Sciatic nerve (tissue), 2 donors: ENCODE data around the gene EXOSC3. TPM values are rescaled to one million over a fixed set of nuclear protein-coding genes. Genes with fewer than 3 reads are reported as not detected.
"Not testable (repeated sequence)": the region's sequence is repeated elsewhere in the genome, so short reads cannot be mapped to it uniquely, and the experiment has no call there.

Experiments
- ATAC-seq: fragments of 200-7000 bp; cut with Tn5 transposase; one replicate; pipeline ENCODE4 v1.9.1; 2020; ENCODE audit warnings: mild to moderate bottlenecking, moderate library complexity
- DNase-seq: peaks from one replicate; pipeline ENCODE4 v3.0.0-alpha.2; 2020; ENCODE audit warnings: low spot score
- intact Hi-C: fragments of 100-400 bp; cut with DNase I; formaldehyde crosslinking; loops from one replicate; pipeline ENCODE4 v1.14.2; 2022
- total RNA-seq: library from RNA; stranded (reverse); fragmentation: NEBNext Ultra II Directional; extraction: Animal tissue kit (Norgen Biotek cat#: 25700); gene quantifications from one replicate; pipeline ENCODE4 v1.2.1, GENCODE V29; 2021
- donor health status: DM: no; HTN: no; CAD: no.
- donor health status: DM: no; HTN: no; CAD: no.

The EXOSC3 gene
- 28.0 TPM for total RNA-seq

- intact Hi-C loops, result no loop called here
- peak; percentile 92 for DNase-seq
- peak; percentile 98 for ATAC-seq
Measured at GRCh38 chr9:37784616-37785483, at the start of gene EXOSC3. Gene EXOSC3 (minus strand): TSS chr9:37785064. CDS start chr9:37785044, 20 bp downstream.

DNA sequence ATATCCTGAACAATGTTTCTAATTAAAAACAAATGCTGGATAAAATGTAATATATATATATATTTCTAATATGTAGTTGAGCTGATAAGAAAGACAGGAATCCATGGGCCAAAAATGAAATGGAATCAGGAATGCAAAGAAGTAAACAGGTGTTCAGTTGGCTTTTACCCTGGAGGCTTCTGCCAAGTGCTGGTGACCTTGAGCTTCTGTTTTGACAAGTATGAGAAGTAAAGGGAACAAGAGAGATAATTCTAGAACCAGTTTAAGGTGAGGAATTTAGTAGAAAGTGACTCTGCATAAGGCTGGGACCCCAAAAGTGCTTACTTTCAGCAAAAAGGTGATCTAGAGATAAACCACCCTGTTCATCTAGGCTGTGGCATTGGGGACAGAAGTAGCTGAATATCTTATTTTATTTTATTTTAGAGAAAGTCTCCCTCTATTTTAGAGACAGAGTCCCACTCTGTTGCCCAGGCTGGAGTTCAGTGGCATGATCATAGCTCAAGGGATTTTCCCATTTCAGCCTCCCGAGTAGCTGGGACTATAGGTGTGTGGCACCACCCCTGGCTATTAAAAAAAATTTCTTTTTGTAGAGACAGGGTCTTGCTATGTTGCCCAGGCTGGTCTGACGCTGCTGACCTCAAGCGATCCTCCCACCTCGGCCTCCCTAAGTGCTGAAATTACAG lies 42.8 kb upstream of the EXOSC3 start:
- intact Hi-C loops, result no loop called here
- DNase-seq (no peak), ATAC-seq (no peak)

- ATAC-seq, intact Hi-C loops, DNase-seq: not testable (repeated sequence)
Measured at GRCh38 chr9:37825174-37825573, 40.3 kb upstream of the EXOSC3 start.

DNA sequence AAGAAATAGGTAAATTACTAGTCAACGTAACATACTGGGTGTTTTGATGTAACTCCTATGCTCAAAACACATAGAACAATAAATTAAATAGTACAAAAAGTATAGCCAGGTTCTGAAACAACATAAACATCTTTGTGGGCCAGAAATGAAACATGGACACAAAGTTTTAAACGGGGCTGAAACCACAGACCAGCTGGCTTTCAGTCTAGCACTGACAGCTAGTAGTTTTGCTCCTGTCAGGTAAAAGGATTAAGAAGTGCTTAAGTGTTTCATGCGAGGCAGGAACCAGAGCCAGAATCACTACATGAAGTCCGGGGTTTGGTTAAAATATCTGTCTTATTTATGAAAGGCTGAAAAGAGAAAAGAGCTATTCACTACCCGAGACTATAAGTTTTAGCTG lies 35.3 kb upstream of the EXOSC3 start:
- DNase-seq (no peak), ATAC-seq (no peak)
- intact Hi-C loops, result no loop called here

DNA sequence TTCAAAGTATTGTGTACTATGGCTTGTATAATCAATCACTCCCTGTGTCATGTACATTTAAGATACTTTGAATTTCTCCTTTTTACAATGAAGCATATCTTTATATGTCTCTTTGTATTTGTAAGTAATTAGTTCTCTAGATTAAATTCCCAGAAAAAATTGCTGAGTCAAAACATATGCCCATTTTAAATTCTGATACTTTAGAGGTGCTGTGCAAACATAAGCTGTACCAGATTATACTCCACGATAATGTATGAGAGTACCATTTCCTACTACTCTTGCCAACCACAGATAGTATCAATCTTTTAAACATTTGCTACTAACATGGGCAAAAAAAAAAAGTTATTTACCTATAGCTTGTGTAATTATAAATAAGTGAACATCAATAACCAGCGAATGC lies 34.0 kb upstream of the EXOSC3 start:
- DNase-seq (no peak), ATAC-seq (no peak)
- intact Hi-C loops, result no loop called here

DNA sequence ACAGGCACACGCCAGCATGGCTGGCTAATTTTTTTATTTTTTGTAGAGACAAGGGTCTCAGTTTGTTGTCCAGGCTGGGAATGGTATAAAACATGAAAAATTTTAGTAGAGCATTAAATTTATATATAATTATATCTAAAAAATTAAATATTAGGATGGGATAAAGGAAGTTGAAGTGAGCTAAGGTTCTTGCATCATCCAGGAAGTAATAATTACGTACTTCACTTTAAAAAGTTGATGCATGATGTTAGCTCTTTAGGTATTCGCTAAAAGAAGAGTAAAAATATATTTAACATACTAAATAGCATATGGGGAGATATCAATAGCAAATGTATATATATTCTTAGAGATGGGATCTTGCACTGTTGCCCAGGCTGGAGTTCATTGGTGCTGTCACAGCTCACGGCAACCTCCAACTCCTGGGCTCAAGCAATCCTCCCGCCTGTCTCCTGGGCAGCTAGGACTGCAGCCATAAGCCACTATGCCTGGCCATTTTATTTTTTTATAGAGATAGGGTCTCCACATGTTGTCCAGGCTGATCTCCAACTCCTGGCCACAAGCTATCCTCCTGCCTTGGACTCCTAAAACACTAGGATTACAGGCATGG lies 28.0 kb upstream of the EXOSC3 start:
- no peak for ATAC-seq
- DNase-seq, result no peak
- intact Hi-C loops, result no loop called here

DNA sequence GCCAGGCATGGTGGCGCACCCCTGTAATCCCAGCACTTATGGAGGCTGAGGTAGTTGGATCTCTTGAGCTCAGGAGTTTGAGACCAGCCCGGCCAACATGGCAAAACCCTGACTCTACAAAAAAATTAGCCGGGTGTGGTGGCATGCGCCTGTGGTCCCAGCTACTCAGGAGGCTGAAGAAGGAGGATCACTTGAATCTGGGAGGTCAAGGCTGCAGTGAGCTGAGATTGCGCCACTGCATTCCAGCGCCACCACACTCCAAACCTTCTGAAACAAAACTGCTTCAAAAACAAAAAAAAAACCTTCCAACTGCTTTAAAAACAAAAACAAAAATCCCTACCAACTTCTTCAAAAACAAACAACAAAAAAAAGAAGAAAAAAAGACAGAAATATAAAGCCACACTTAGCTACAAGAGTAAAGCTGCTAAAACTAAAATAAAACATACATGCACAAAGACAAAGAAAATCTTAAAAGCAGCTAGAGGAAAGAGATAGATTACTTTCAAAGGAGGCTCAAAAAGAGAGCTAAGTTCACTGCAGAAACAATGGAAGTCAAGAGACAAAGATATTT lies 27.1 kb upstream of the EXOSC3 start:
- no peak for DNase-seq
- intact Hi-C loops, result no loop called here
- no peak for ATAC-seq

DNA sequence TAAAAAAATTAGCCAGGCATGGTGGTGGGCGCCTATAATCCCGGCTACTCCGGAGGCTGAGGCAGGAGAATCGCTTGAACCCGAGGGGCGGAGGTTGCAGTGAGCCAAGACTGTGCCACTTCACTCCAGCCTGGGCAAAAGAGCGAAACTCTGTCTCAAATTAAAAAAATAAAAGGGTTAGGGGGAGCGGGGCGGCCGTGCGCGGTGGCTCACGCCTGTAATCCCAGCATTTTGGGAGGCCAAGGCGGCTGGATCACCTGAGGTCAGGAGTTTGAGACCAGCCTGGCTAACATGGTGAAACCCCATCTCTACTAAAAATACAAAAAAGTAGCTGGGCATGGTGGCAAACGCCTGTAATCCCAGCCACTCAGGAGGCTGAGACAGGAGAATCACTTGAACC lies 24.8 kb upstream of the EXOSC3 start:
- intact Hi-C loops, DNase-seq, ATAC-seq: not testable (repeated sequence)

GRCh38 chr9:37806271-37806670 lies 21.4 kb upstream of the EXOSC3 start:
- intact Hi-C loops, result no loop called here
- ATAC-seq, result no peak
- no peak for DNase-seq

DNA sequence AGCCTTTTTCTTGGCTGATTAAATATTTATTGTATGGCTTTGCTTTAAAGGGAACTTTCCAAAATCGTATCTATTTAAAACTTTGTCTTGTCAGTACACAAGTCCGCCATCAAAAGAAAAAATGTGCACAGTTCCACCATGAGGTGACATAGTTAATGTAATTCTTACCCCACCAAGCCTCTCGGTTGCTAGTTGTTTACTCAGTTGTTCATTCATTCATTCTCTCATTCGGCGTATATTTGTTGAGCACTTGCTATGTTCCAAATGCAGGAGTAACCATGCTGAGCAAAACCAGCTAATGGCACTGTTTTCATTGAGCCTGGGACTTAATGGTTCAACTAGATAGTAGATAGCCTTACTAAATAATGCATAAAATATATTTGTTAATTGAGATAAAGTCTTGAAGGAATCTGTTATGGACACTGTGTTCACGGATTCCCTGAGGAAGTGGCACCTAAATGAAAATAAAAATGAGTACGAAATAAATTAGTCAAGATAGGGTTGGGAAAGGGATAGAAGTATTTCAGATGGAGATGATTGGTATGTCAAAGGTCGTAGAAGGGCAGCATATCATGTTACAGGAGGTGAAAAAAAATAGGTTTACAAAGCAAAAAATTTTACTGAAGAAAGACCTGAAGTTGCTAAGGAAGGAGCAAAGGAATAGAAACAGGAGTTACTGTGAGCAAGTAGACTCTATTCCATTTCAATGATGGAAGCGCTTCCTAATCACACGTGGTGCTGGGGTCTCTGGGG lies 17.3 kb upstream of the EXOSC3 start:
- intact Hi-C loops, result no loop called here
- DNase-seq (no peak), ATAC-seq (no peak)

GRCh38 chr9:37801287-37801850 lies 16.5 kb upstream of the EXOSC3 start:
- peak; percentile 65 for DNase-seq
- peak; percentile 40 for ATAC-seq
- intact Hi-C loops, result no loop called here

GRCh38 chr9:37800631-37801286 lies 15.9 kb upstream of the EXOSC3 start, which contains the start of gene DCAF10:
Gene DCAF10 (plus strand): TSS chr9:37800797. CDS start chr9:37800867, 70 bp downstream.
- DNase-seq (peak; percentile 91), ATAC-seq (peak; percentile 97)
- intact Hi-C loops, result no loop called here

DNA sequence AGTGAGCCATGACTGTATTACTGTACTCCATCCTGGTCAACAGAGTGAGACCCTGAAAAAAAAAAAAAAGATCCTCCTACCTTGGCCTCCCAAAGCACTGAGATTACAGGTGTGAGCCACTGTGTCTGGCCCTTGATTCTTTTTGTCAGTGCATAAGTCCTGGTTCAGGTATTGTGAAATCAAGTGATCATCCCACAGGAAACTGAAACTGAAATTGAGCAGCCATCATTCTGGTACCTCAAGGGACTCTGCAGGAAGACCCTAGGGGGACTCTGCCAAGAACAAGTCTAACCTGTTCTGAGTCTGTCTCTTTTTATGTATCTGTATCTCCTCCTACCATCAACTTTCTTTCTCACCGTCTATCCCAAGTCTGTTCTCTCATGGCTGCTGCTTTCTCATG lies 13.8 kb upstream of the EXOSC3 start:
- DNase-seq (no peak), ATAC-seq (no peak)
- intact Hi-C loops, result no loop called here

DNA sequence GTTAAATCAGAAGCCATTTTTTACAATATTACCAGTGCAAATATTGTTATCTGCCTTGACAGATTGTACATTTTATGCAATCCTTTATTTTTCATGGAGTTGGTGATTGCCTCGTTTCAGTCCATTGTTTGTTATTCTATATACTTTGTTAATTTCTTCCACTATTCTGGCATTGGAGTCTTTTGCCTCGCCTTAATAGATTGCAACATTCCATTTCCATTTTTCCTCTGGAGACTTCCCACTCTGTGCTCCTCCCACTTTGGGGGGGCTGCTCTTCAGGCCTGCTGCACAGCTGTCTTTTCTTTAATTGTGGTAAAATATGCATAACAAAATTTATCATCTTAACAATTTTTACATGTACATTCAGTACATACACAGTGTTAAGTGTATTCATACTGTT lies 11.4 kb upstream of the EXOSC3 start:
- no peak for DNase-seq
- no peak for ATAC-seq
- intact Hi-C loops, result no loop called here

GRCh38 chr9:37792122-37792521 lies 7.3 kb upstream of the EXOSC3 start:
- no peak for ATAC-seq
- intact Hi-C loops, result no loop called here
- no peak for DNase-seq

DNA sequence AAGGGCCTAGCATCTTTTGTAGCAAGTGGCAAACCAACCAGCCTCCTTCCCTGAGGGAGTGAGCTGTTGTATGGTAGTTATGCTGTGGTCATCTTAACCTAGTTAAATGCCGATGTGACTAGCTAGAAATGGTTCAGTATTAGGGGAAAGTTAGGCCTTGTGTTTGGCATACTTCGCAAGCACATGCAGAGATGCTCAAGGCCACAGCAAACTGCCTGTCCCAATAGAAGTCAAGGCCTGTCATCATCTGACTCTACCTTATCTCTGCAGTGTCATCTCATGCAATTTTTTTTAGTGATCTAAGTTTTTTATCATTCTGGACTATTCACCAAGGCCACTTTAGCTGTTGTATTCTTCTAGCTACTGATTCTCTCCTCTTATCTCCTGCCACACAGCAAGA lies 5.2 kb upstream of the EXOSC3 start:
- no peak for DNase-seq
- no peak for ATAC-seq
- intact Hi-C loops, result no loop called here

- intact Hi-C loops, result no loop called here
- DNase-seq (no peak), ATAC-seq (no peak)
Measured at GRCh38 chr9:37788332-37788731, 3.5 kb upstream of the EXOSC3 start.

GRCh38 chr9:37787059-37787458 lies 2.2 kb upstream of the EXOSC3 start:
- intact Hi-C loops, result no loop called here
- ATAC-seq, result no peak
- DNase-seq, result no peak
